Heart left ventricle (tissue), 13 donors: ENCODE results near the gene PPT2.

Source experiments
- POLR2A ChIP-seq, 2 donors: fragments of 450-650 bp; IDR thresholded peaks; one replicate each; pipeline ENCODE4 v1.6.1; 2017; ENCODE audit warnings: antibody characterized with exemption in 2 of 2, mild to moderate bottlenecking in 2 of 2, moderate library complexity in 2 of 2
- TF ChIP-seq, protein P1 (sequence below), 12 donors: fragments of 200-600 bp; sonication (generic) in 4 of 12; IDR thresholded peaks; one replicate each; pipeline versions ENCODE4 v1.5.0 to v1.8.0; 2018 to 2022; ENCODE audit warnings: antibody characterized with exemption in 12 of 12, mild to moderate bottlenecking in 5 of 12
- donor health status: ischemic (EF 13 %, LVEDD 7.1; RV severe dilation, severe dysfunction).
- donor health status: DM: no; HTN: yes; CAD: no.
- donor health status: DM: no; HTN: no; CAD: no.
- donor health status: ischemic (EF 25% LVEDD 6.9; RV normal size, moderate dysfunction).
- donor health status: ischemic (EF 25% LVEDD 5.7; RV mildly dilated, moderate dysfunction).
- donor health status: ischemic (EF 35%, LVEDD 5.7; RV mildly dilated, moderate dysfunction).
- donor health status: nonischemic (EF 11% LVEDD 7.7; RV severe dilation, severe dysfunction).
- donor health status: DM: yes; HTN: yes; CAD: no.
- donor health status: PGD.
- donor health status: ischemic (EF 29% LVEDD 5.4; RV normal size, mild dysfunction).
- donor health status: nonischemic (EF 23%, LVEDD 6.1; RV moderate dilation, normal function).

DNA sequence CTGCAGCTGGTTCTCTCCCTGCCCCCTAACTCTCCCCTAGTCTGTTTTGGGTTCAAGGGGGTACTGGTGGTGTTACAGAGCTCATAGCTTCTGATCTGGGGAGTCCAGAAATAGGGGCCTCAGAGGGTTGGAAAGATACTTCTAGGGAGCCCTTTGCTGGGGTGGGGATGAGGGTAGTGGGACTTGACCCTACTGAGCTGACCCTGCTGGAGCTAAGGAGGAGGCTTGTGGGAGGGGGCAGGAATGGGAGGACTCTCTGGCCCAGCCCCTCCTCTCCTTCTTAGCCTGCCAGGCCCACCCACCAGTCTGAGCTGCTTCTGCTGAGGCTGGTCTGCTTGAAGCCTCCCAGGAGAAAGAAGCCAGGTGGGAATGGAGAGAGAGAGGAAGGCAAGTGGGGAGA lies 10.4 kb downstream of the PPT2 start, which contains the start of gene EGFL8:
- TF ChIP-seq, protein P1, sequence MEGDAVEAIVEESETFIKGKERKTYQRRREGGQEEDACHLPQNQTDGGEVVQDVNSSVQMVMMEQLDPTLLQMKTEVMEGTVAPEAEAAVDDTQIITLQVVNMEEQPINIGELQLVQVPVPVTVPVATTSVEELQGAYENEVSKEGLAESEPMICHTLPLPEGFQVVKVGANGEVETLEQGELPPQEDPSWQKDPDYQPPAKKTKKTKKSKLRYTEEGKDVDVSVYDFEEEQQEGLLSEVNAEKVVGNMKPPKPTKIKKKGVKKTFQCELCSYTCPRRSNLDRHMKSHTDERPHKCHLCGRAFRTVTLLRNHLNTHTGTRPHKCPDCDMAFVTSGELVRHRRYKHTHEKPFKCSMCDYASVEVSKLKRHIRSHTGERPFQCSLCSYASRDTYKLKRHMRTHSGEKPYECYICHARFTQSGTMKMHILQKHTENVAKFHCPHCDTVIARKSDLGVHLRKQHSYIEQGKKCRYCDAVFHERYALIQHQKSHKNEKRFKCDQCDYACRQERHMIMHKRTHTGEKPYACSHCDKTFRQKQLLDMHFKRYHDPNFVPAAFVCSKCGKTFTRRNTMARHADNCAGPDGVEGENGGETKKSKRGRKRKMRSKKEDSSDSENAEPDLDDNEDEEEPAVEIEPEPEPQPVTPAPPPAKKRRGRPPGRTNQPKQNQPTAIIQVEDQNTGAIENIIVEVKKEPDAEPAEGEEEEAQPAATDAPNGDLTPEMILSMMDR (IDR thresholded peaks at IDR 0.05), result no peak
- TF ChIP-seq POLR2A (IDR thresholded peaks at IDR 0.05), result no peak
